HCT116 (cell line): ENCODE results near the gene RET.

Source experiments
- EZH2phosphoT487 ChIP-seq: fragments of 200-600 bp; IDR thresholded peaks from 2 replicates; pipeline ENCODE4 v1.6.1; 2018; ENCODE audit warnings: antibody characterized with exemption, borderline replicate concordance
- TF ChIP-seq, protein P1 (sequence below), 3 experiments: fragments of 200-600 bp in 1 of 3; sonication (generic) in 1 of 3; IDR thresholded peaks in 2 of 3; conservative IDR thresholded peaks in 1 of 3; 2 replicates each; pipeline ENCODE4 v1.5.1; 2012 to 2017; ENCODE audit warnings: low read depth in 2 of 3, low read length in 2 of 3, antibody characterized with exemption in 1 of 3, borderline replicate concordance in 1 of 3, control low read depth in 1 of 3, mild to moderate bottlenecking in 1 of 3, mixed read lengths in 1 of 3, mixed run types in 1 of 3, moderate library complexity in 1 of 3; ENCODE audit not compliant: insufficient read depth in 1 of 3

GRCh38 chr10:43053825-43054224 lies 23.0 kb upstream of the RET start:
- no peak for TF ChIP-seq EZH2phosphoT487
- TF ChIP-seq, protein P1, sequence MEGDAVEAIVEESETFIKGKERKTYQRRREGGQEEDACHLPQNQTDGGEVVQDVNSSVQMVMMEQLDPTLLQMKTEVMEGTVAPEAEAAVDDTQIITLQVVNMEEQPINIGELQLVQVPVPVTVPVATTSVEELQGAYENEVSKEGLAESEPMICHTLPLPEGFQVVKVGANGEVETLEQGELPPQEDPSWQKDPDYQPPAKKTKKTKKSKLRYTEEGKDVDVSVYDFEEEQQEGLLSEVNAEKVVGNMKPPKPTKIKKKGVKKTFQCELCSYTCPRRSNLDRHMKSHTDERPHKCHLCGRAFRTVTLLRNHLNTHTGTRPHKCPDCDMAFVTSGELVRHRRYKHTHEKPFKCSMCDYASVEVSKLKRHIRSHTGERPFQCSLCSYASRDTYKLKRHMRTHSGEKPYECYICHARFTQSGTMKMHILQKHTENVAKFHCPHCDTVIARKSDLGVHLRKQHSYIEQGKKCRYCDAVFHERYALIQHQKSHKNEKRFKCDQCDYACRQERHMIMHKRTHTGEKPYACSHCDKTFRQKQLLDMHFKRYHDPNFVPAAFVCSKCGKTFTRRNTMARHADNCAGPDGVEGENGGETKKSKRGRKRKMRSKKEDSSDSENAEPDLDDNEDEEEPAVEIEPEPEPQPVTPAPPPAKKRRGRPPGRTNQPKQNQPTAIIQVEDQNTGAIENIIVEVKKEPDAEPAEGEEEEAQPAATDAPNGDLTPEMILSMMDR (IDR thresholded peaks at IDR 0.05 in 2 of 3, conservative IDR thresholded peaks at IDR 0.05 in 1 of 3; ENCODE audit: borderline replicate concordance in 1 of 3, insufficient read depth in 1 of 3, low read depth in 2 of 3, low read length in 2 of 3): no peak
